Stomach (tissue), 19 donors: ENCODE measurements around the gene ASPHD1. TPM values are rescaled to one million over a fixed set of nuclear protein-coding genes. Genes with fewer than 3 reads are reported as not detected.

Experiments used
- DNase-seq, 2 donors: peaks; one replicate each; pipeline versions ENCODE4 v3.0.0 to v3.0.0-alpha.2; 2013 to 2019
- H3K27ac ChIP-seq, 5 donors: fragments of 200-600 bp in 4 of 5; sonication (generic) in 4 of 5; one replicate each; pipeline ENCODE4 v1.5.1; 2013 to 2019; ENCODE audit warnings: mild to moderate bottlenecking in 1 of 5, moderate library complexity in 1 of 5
- H3K27me3 ChIP-seq, 3 donors: fragments of 200-600 bp; sonication (generic); one replicate each; pipeline ENCODE4 v1.5.1; 2017 to 2019; ENCODE audit warnings: mixed run types in 1 of 3
- H3K36me3 ChIP-seq, 4 donors: fragments of 200-600 bp; sonication (generic); 1 replicate in 3 of 4; 2 replicates in 1 of 4; pipeline ENCODE4 v1.5.1; 2016 to 2019
- H3K4me1 ChIP-seq, 4 donors: fragments of 200-600 bp; sonication (generic); one replicate each; pipeline ENCODE4 v1.5.1; 2016 to 2019
- H3K4me3 ChIP-seq, 4 donors: fragments of 200-600 bp; sonication (generic) in 3 of 4; one replicate each; pipeline ENCODE4 v1.5.1; 2016 to 2019; ENCODE audit warnings: mild to moderate bottlenecking in 1 of 4
- H3K9me3 ChIP-seq, 4 donors: fragments of 200-600 bp; sonication (generic); one replicate each; pipeline ENCODE4 v1.5.1; 2016 to 2019
- CTCF ChIP-seq, 7 experiments: fragments of 450-650 bp in 4 of 7; fragments of 200-600 bp in 3 of 7; sonication (generic) in 3 of 7; IDR thresholded peaks; one replicate each; pipeline ENCODE4 v1.5.1; 2016 to 2019; ENCODE audit warnings: antibody characterized with exemption in 7 of 7, control low read depth in 2 of 7, mild to moderate bottlenecking in 1 of 7
- EP300 ChIP-seq: sonication (generic); formaldehyde crosslinking; IDR thresholded peaks from one replicate; pipeline ENCODE4 v1.6.1; 2017; ENCODE audit warnings: antibody characterized with exemption
- POLR2A ChIP-seq, 4 donors: fragments of 450-650 bp; IDR thresholded peaks; one replicate each; pipeline ENCODE4 v1.6.1; 2016; ENCODE audit warnings: antibody characterized with exemption in 4 of 4, control low read depth in 2 of 4, mild to moderate bottlenecking in 1 of 4, moderate library complexity in 1 of 4
- POLR2AphosphoS5 ChIP-seq, 3 donors: sonication (generic); formaldehyde crosslinking; IDR thresholded peaks; one replicate each; pipeline ENCODE4 v1.6.1; 2016; ENCODE audit warnings: antibody characterized with exemption in 3 of 3
- WGBS, 5 donors: extraction: QIAGEN DNeasy Blood & Tissue Kit in 3 of 5; methylation state at CpG; one replicate each; pipeline versions ENCODE4 v1.1.5 to v1.1.7; 2013 to 2018; 5-methylcytosine and 5-hydroxymethylcytosine counted together
- intact Hi-C: fragments of 100-400 bp; cut with DNase I; formaldehyde crosslinking; loops from one replicate; pipeline ENCODE4 v1.15.1; 2023; ENCODE audit warnings: low total_unique reads
- long read RNA-seq, 10 donors: transcript quantifications; one replicate each; lab custom pipeline, GENCODE V29; 2026
- polyA plus RNA-seq, 3 donors: library from polyadenylated mRNA; stranded (reverse); fragments of 200-250 nt; gene quantifications; one replicate each; pipeline ENCODE4 v1.2.3, GENCODE V29; 2013
- total RNA-seq, 5 donors: library from RNA; depleted of rRNA; stranded (reverse); fragments of >200 nt; gene quantifications; one replicate each; pipeline versions ENCODE4 v1.1.0 to v1.2.3, GENCODE V29; 2014 to 2016
- donor health status: healthy with polysubstance abuse.
- donor health status: Bipolar disorder and iron deficiency.
- donor health status: healthy.

The ASPHD1 gene
- total RNA-seq, result 10 to 100 TPM in 1 of 5 donors, 1 to 10 TPM in 2, not detected in 2; 4.5 to 11.0 (median 8.4) TPM
- 10 to 100 TPM; 11.6 to 29.8 (median 15.7) TPM for polyA plus RNA-seq
- long read RNA-seq, donor 1, partial matches to known transcripts, result 0 of 4 reads
- long read RNA-seq, donor 1, other reads (novel, unspliced or antisense), result 0 of 4 reads
- long read RNA-seq, donor 2, transcript ASPHD1-201 (3 exons, 1,584 nt), result major isoform, 5 of 9 reads
- long read RNA-seq, donor 2, partial matches to known transcripts, result 0 of 9 reads
- long read RNA-seq, donor 2, other reads (novel, unspliced or antisense), result 0 of 9 reads
- long read RNA-seq, donor 3, partial matches to known transcripts, result 0 of 4 reads
- long read RNA-seq, donor 3, other reads (novel, unspliced or antisense), result 0 of 4 reads
- long read RNA-seq, donor 4, partial matches to known transcripts, result 0 of 1 reads
- long read RNA-seq, donor 4, other reads (novel, unspliced or antisense), result 0 of 1 reads
- long read RNA-seq, donor 5, transcript ASPHD1-201 (3 exons, 1,584 nt), result major isoform, 7 of 8 reads
- long read RNA-seq, donor 5, partial matches to known transcripts, result 0 of 8 reads
- long read RNA-seq, donor 5, other reads (novel, unspliced or antisense), result 0 of 8 reads
- long read RNA-seq, donor 6, transcript ASPHD1-201 (3 exons, 1,584 nt), result major isoform, 13 of 20 reads
- long read RNA-seq, donor 6, partial matches to known transcripts, result 0 of 20 reads
- long read RNA-seq, donor 6, other reads (novel, unspliced or antisense), result 0 of 20 reads
- long read RNA-seq, donor 7, transcript ASPHD1-201 (3 exons, 1,584 nt), result major isoform, 5 of 5 reads
- long read RNA-seq, donor 7, partial matches to known transcripts, result 0 of 5 reads
- long read RNA-seq, donor 7, other reads (novel, unspliced or antisense), result 0 of 5 reads
- long read RNA-seq, donor 8, transcript ASPHD1-201 (3 exons, 1,584 nt), result major isoform, 5 of 5 reads
- long read RNA-seq, donor 8, partial matches to known transcripts, result 0 of 5 reads
- long read RNA-seq, donor 8, other reads (novel, unspliced or antisense), result 0 of 5 reads
- long read RNA-seq, donor 9, transcript ASPHD1-201 (3 exons, 1,584 nt), result major isoform, 6 of 7 reads
- long read RNA-seq, donor 9, partial matches to known transcripts, result 0 of 7 reads
- long read RNA-seq, donor 9, other reads (novel, unspliced or antisense), result 0 of 7 reads
- long read RNA-seq, donor 10, partial matches to known transcripts, result 0 of 3 reads
- long read RNA-seq, donor 10, other reads (novel, unspliced or antisense), result 0 of 3 reads

- intact Hi-C loops, result no loop called here
- peak in 1 of 4 donors; percentile 80 for TF ChIP-seq POLR2A (IDR thresholded peaks at IDR 0.05)
- no peak for TF ChIP-seq EP300
- TF ChIP-seq CTCF (IDR thresholded peaks at IDR 0.05), result no peak
- peak in 2 of 3 donors; percentile 64 to 78 for TF ChIP-seq POLR2AphosphoS5 (IDR thresholded peaks at IDR 0.05)
- H3K4me3 ChIP-seq, result peak within 1 kb of the TSS; percentile 52 to 68 (median 60)
- WGBS, 5 donors, result 1 to 2% (median 1%) methylated on average over 24 to 66 of the region's 67 CpGs
- DNase-seq, result peak; percentile 84 to 90
- H3K27ac ChIP-seq, result peak within 1 kb of the TSS; percentile 81 to 93 (median 89)
- H3K36me3 ChIP-seq, result no peaks in the 10 kb centered on the region
- peaks cover 4 to 38% (median 34%) of the 10 kb centered on the region in 4 donors for H3K4me1 ChIP-seq
- H3K27me3 ChIP-seq, result peaks cover 0 to 52% (median 25%) of the 10 kb centered on the region in 3 donors
- no peaks in the 10 kb centered on the region for H3K9me3 ChIP-seq
Observed at GRCh38 chr16:29900102-29900887, at the start of gene ASPHD1. TSS of gene ASPHD1 (plus strand) at chr16:29900488. CDS start at chr16:29900972, 484 bp downstream.

- no peak for DNase-seq
- TF ChIP-seq CTCF (IDR thresholded peaks at IDR 0.05), result no peak
- no peak for TF ChIP-seq POLR2A (IDR thresholded peaks at IDR 0.05)
- Histone ChIP-seq H3K27ac (no peak overlapping the region), H3K9me3 (no peaks in the 10 kb centered on the region), H3K4me3 (no peak overlapping the region), H3K27me3 (no peaks in the 10 kb centered on the region), H3K36me3 (peaks cover 19 to 41% (median 23%) of the 10 kb centered on the region in 4 donors), H3K4me1 (peaks cover 3 to 22% (median 13%) of the 10 kb centered on the region in 4 donors)
- intact Hi-C loops, result no loop called here
- 86 to 100% (median 89%) methylated on average over 3 of the region's 3 CpGs for WGBS, 5 donors
Observed at GRCh38 chr16:29850998-29851397, 49.3 kb upstream of the ASPHD1 start.

GRCh38 chr16:29852654-29853053 lies 47.6 kb upstream of the ASPHD1 start:
- intact Hi-C loops, result no loop called here
- whole genome bisulfite sequencing, 5 donors, result 45 to 68% (median 55%) methylated on average over 7 of the region's 7 CpGs
- TF ChIP-seq POLR2A (IDR thresholded peaks at IDR 0.05) (no peak), EP300 (no peak), CTCF (IDR thresholded peaks at IDR 0.05) (no peak), POLR2AphosphoS5 (IDR thresholded peaks at IDR 0.05) (peak in 2 of 3 donors; percentile 28 to 52)
- Histone ChIP-seq H3K27ac (peak overlapping the region in 4 of 5 donors; percentile 25 to 42 (median 40)), H3K9me3 (no peaks in the 10 kb centered on the region), H3K36me3 (peaks cover 4 to 25% (median 7%) of the 10 kb centered on the region in 4 donors), H3K27me3 (no peaks in the 10 kb centered on the region), H3K4me3 (no peak overlapping the region), H3K4me1 (peaks cover 6 to 34% (median 23%) of the 10 kb centered on the region in 4 donors)
- DNase-seq, result peak in 1 of 2 donors; percentile 82
